ENCODE data around the gene RAB5IF. TPM values are rescaled to one million over a fixed set of nuclear protein-coding genes. Genes with fewer than 3 reads are reported as not detected.
A peak's percentile ranks its signal among the peaks of the same experiment; 100 is the strongest.

RAB5IF gene
- total and polyA plus RNA-seq, 5 donors, result 60.2 to 74.3 (median 64.2) TPM

DNA sequence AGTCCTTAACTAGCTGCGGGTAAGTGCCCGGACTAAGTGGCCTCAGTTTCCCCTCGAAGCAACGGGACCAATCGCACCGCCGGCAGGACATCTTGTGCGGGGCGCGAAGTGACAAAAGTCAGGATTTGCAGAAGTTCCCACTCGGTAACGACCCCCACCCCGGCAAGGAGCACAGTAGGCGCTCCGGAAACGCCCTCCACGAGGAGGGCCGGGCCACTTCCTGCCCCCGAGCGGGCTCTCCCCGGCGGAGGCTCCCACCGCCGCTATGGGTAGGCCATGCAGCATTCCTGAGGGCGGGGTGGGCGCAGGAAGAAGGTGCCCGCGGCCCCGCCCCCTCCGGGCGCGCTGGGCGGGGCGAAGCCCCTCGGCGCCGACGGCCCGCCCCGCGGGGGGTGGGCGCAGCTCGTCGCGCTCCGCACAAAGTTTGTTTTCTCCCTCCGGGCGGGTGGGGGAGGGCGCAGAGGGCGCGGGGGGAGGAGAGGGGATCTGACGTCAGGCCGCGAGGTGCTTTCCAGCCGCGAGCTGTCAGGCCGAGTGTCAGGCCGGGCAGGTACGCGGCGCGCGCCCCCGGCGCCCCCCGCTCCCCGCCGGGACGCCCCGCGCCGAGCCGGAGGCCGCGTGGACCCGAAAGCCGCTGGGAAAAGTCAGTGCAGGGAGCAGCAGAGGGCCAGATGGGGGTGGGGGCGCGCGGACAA lies 32.3 kb upstream of the RAB5IF start, which contains the start of gene TGIF2:
Gene TGIF2, plus strand, starts transcription at position 495 of the 695 bp plus-strand sequence. CDS start 5,178 bp downstream, outside the sequence.
- intact Hi-C loops (cut with DNase I), result no loop called here
- Histone ChIP-seq H3K27ac (ENCODE audit: low read length) (peak within 1 kb of the TSS; percentile 92), H3K27me3 (ENCODE audit: control insufficient read depth, insufficient read depth) (no peaks in the 10 kb centered on the region), H3K4me3 (ENCODE audit: low read length) (peak within 1 kb of the TSS; percentile 98), H3K9me3 (ENCODE audit: control insufficient read depth, low read length) (no peaks in the 10 kb centered on the region), H3K4me1 (ENCODE audit: control insufficient read depth, insufficient read depth, low read length) (peaks cover 3% of the 10 kb centered on the region)
- ATAC-seq (peak; percentile 88 to 92), DNase-seq (peak; percentile 86 to 94 (median 93))
- 1% methylated on average over 80 of the region's 80 CpGs for WGBS

DNA sequence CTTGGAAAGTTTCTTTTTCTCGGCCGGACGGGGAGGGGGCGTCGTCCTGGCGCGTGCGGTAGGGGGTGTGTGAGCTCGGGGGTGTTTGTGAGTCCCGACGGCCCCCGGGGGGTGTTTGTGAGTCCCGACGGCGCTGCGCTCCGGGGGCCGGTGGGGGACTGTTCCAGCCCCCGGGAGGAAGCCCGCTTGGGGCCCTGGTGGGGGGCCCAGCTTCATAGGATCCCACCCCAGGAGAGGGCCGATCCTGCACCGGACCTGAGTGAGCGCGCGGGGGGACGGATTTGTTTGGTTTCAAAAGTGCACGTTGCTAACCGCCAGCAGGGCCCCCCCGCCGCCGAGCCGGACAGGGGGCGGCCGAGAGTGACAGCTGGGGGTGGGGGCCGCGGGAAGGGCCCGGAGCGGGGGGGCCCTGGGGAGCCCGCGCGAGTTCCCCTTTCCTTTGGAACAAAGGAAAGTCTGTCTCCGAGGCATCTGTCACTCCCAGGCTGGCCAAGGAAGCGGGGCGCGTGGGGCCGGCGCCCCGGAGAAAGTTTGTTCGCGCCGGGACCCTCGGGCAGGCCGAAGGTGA lies 31.7 kb upstream of the RAB5IF start:
- H3K9me3 ChIP-seq (ENCODE audit: control insufficient read depth, low read length), result no peaks in the 10 kb centered on the region
- peak overlapping the region; percentile 98 for H3K4me3 ChIP-seq (ENCODE audit: low read length)
- H3K4me1 ChIP-seq (ENCODE audit: control insufficient read depth, insufficient read depth, low read length), result peaks cover 3% of the 10 kb centered on the region
- H3K27me3 ChIP-seq (ENCODE audit: control insufficient read depth, insufficient read depth), result no peaks in the 10 kb centered on the region
- peak overlapping the region; percentile 86 for H3K27ac ChIP-seq (ENCODE audit: low read length)
- intact Hi-C loops (cut with DNase I), result no loop called here
- DNase-seq, result peak; percentile 41 to 77 (median 75)
- WGBS, result under 1% methylated on average over 53 of the region's 53 CpGs
- ATAC-seq, result peak; percentile 12 to 33

DNA sequence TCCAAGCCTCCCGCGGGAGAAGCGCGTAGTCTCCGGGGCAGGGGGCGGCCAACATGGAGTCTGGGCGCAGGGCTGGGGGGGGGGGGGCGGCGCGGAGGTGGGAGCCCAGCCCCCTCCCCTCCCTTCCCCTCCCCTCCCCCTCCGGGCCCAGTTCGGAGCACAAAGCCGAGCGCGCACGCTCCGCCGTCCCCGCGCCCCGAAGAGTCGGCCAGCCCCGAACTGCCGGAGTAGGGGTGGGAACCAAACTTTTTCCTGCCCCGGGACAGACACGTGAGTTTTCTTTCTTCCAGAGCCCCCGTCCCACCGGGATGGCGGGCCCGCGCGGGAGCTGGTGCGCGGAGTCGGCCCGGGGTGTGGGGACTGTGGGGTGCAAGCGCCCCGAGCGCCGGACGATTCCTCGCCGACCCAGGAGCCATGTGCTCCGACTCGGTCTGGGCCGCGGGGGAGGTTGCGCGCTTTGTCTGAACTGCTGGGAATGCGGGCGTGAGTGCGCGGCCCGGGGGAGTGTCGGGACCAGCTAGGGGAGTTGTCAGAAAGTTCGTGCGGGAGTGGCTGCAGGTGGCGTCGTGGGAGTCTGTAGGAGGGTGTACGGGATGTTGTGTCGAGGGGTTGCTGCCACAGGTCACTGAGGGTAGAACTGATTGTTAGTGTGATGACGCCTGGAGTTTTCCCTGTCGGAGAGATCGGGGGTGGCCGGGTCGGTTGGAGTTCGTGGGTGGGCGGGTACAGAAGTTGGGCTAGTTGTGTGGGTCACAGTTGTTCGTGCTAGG lies 31.0 kb upstream of the RAB5IF start:
- Histone ChIP-seq H3K4me3 (ENCODE audit: low read length) (peak overlapping the region; percentile 98), H3K4me1 (ENCODE audit: control insufficient read depth, insufficient read depth, low read length) (peaks cover 3% of the 10 kb centered on the region), H3K27me3 (ENCODE audit: control insufficient read depth, insufficient read depth) (no peaks in the 10 kb centered on the region), H3K9me3 (ENCODE audit: control insufficient read depth, low read length) (no peaks in the 10 kb centered on the region), H3K27ac (ENCODE audit: low read length) (peak overlapping the region; percentile 28)
- DNase-seq (peak; percentile 48 to 80 (median 77)), ATAC-seq (peak; percentile 40 to 56)
- intact Hi-C loops (cut with DNase I), result no loop called here
- under 1% methylated on average over 63 of the region's 69 CpGs for WGBS

DNA sequence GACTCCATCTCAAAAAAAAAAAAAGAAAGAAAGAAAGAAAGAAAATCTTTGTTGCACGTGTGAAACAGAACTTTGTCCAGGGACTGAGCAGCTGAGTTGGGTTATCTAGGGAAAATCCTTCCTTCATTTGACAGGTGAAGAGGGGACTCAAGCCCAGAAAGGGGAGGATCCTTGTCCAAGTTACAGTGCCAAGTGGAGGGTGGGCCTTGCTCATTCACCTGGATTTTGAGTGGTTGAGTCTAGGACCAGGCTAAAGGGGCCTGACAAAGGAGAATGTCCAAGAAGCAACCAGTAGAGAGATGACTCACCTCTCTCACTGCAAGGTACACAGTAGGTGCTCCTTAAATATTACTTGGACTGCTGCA lies 29.5 kb upstream of the RAB5IF start:
- intact Hi-C loops (cut with DNase I), result no loop called here
- no peak for DNase-seq
- Histone ChIP-seq H3K27ac (ENCODE audit: low read length) (no peak overlapping the region), H3K4me1 (ENCODE audit: control insufficient read depth, insufficient read depth, low read length) (peaks cover 3% of the 10 kb centered on the region), H3K9me3 (ENCODE audit: control insufficient read depth, low read length) (no peaks in the 10 kb centered on the region), H3K4me3 (ENCODE audit: low read length) (no peak overlapping the region), H3K27me3 (ENCODE audit: control insufficient read depth, insufficient read depth) (no peaks in the 10 kb centered on the region)
- ATAC-seq, result no peak
- WGBS, result 50% methylated on average over 1 of the region's 1 CpG

DNA sequence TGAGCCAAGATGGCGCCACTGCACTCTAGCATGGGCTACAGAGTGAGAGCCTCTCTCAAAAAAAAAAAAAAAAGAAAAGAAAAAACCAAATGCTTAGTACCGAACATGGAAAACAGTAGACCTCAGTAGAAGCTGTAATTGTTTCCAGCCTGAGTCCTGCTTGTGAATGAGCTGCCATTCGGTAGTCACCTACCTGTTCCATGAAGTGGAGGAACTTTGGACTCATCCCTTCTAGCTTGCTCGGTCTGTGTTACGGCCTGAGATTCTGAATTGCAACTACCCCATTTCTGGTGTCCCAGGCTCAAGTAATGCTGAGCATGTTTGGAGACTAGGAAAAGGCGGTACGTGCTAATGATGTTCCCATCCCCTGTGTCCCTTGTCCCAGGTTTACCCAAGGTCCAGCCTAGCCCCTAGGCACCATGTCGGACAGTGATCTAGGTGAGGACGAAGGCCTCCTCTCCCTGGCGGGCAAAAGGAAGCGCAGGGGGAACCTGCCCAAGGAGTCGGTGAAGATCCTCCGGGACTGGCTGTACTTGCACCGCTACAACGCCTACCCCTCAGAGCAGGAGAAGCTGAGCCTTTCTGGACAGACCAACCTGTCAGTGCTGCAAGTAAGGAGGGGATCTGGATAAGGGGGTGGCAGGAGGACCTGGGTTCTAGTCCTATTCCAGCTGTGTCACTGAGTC lies 27.1 kb upstream of the RAB5IF start:
- H3K4me1 ChIP-seq (ENCODE audit: control insufficient read depth, insufficient read depth, low read length), result peaks cover 3% of the 10 kb centered on the region
- DNase-seq (no peak), ATAC-seq (no peak)
- no peaks in the 10 kb centered on the region for H3K27me3 ChIP-seq (ENCODE audit: control insufficient read depth, insufficient read depth)
- 97% methylated on average over 15 of the region's 15 CpGs for WGBS
- H3K4me3 ChIP-seq (ENCODE audit: low read length), result no peak overlapping the region
- H3K27ac ChIP-seq (ENCODE audit: low read length), result no peak overlapping the region
- intact Hi-C loops (cut with DNase I), result no loop called here
- H3K9me3 ChIP-seq (ENCODE audit: control insufficient read depth, low read length), result no peaks in the 10 kb centered on the region

DNA sequence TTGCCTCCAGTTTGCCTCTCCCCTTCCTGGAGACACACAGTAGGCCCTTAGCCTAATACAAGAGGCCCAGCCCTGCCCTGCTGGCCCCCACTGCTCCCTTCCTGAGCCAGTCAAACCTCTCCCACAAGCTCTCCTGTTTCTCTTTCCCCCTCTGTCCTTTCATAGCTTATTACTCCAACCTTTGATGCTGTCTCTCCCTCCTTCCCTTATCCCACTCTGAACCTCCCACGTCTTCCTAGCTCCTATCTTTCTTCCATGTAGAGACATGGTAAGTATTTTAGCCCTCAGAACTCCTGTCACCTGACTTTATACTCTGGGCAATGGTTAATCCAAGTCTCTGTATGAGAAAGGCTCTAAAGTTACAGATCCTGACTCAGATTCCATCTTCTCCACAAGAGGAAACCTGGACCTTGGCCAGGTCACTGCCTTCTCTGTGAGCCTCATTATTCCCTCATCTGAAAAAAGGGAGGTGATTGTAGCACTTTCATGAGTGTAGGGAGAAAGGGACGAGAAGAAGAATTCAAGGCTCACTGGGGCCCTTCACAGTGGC lies 25.5 kb upstream of the RAB5IF start:
- WGBS, result 81% methylated on average over 2 of the region's 2 CpGs
- Histone ChIP-seq H3K9me3 (ENCODE audit: control insufficient read depth, low read length) (no peaks in the 10 kb centered on the region), H3K4me1 (ENCODE audit: control insufficient read depth, insufficient read depth, low read length) (peaks cover 3% of the 10 kb centered on the region), H3K27me3 (ENCODE audit: control insufficient read depth, insufficient read depth) (no peaks in the 10 kb centered on the region), H3K4me3 (ENCODE audit: low read length) (no peak overlapping the region), H3K27ac (ENCODE audit: low read length) (no peak overlapping the region)
- ATAC-seq (no peak), DNase-seq (no peak)
- intact Hi-C loops (cut with DNase I), result no loop called here

DNA sequence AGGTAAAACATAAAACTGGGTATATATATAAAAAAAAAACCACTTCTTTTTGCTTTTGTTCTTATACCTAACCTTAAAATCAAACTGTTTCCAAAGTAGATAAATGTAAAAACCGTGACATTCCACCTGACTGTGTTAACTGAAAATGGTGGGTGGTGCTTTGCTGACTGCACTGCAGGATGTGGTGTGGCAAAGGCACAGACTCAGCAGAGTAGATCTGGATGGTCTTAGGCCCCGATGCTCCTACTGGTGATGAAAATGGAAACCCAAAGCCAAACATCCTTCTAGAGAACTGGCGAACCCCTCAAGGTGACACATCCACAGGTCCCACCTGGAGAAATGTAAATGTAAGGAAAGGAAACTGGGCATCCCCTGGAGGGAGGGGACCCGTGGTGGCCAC lies 23.3 kb upstream of the RAB5IF start:
- Histone ChIP-seq H3K27me3 (ENCODE audit: control insufficient read depth, insufficient read depth) (no peaks in the 10 kb centered on the region), H3K4me3 (ENCODE audit: low read length) (no peak overlapping the region), H3K9me3 (ENCODE audit: control insufficient read depth, low read length) (no peaks in the 10 kb centered on the region), H3K27ac (ENCODE audit: low read length) (no peak overlapping the region), H3K4me1 (ENCODE audit: control insufficient read depth, insufficient read depth, low read length) (no peaks in the 10 kb centered on the region)
- intact Hi-C loops (cut with DNase I), result no loop called here
- ATAC-seq (no peak), DNase-seq (no peak)
- 84% methylated on average over 4 of the region's 4 CpGs for WGBS

DNA sequence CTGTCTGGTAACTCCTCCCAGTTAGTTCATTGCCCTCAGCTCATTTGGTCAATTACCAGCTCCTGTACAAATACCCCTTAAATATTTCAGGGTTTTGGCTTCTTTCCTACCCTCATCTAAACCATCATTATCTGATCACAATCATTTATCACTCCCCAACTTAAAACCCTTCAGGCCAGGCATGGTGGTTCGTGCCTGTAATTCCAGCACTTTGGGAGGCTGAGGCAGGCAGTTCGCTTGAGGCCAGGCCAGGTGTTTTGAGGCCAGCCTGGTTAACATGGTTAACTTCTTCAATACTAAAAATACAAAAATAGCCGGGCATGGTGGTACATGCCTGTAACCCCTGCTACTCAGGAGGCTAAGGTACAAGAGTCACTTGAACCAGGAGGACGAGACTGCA lies 22.8 kb upstream of the RAB5IF start:
- Histone ChIP-seq H3K4me3 (ENCODE audit: low read length) (no peak overlapping the region), H3K27me3 (ENCODE audit: control insufficient read depth, insufficient read depth) (no peaks in the 10 kb centered on the region), H3K4me1 (ENCODE audit: control insufficient read depth, insufficient read depth, low read length) (no peaks in the 10 kb centered on the region), H3K27ac (ENCODE audit: low read length) (no peak overlapping the region), H3K9me3 (ENCODE audit: control insufficient read depth, low read length) (no peaks in the 10 kb centered on the region)
- no peak for DNase-seq
- no peak for ATAC-seq
- intact Hi-C loops (cut with DNase I), result no loop called here
- 91% methylated on average over 4 of the region's 4 CpGs for whole genome bisulfite sequencing

DNA sequence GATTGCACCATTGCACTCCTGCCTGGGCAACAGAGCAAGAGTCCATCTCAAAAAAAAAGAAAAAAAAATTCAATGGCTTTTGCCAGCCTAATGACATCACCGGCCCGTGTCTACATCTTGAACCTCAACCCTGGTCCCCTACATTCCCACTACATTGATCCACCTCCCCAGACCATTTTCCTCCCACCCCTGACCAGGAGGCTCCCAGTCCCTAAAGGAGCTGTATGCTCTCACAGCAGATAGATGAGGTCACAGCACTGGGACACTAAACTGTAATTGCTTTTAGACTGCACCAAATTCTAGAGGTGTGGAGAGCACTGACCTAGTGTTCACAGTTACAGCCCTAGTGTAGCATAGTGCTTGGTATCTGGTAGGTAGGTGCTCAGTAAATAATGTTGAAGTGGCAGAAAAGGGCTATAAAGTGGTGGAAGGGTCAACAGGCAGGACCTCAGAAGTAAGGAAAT lies 21.5 kb upstream of the RAB5IF start:
- intact Hi-C loops (cut with DNase I), result no loop called here
- WGBS, result 91% methylated on average over 2 of the region's 2 CpGs
- no peaks in the 10 kb centered on the region for H3K4me1 ChIP-seq (ENCODE audit: control insufficient read depth, insufficient read depth, low read length)
- DNase-seq (no peak), ATAC-seq (no peak)
- no peaks in the 10 kb centered on the region for H3K27me3 ChIP-seq (ENCODE audit: control insufficient read depth, insufficient read depth)
- H3K27ac ChIP-seq (ENCODE audit: low read length), result no peak overlapping the region
- H3K4me3 ChIP-seq (ENCODE audit: low read length), result no peak overlapping the region
- no peaks in the 10 kb centered on the region for H3K9me3 ChIP-seq (ENCODE audit: control insufficient read depth, low read length)

DNA sequence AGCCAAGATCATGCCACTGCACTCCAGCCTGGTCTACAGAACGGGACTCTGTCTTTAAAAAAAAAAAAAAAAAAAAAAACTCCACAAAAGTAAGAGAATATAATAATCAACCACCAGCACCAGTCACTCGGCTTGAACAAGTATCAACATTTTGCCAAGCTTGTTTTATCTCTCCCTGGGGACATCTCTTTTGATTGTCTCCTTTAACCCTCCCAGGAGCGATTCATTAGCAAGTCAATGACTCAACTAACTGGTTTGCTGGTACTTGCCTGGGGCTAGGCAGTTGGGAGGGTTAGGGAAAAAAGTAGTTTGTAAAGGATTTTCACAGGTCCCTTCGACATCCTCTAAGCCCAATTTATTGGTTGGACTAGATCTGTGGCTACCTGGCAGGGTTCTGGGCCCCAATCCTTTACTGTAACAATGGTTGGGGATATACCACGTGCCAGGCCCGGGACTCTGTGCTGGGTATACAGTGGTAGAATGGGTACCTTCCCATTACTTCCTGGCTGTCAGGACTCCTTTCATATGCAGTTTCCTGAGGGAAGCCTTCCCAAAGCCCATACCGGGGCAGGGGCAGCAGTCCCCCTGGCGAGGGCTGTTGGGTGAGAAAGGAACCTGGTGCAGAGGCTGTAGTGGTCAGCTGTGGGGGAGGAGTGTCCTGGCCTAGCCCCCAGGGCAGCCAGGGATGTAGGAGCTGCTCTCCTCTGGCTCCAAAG lies 20.0 kb upstream of the RAB5IF start:
- Histone ChIP-seq H3K4me3 (ENCODE audit: low read length) (no peak overlapping the region), H3K4me1 (ENCODE audit: control insufficient read depth, insufficient read depth, low read length) (no peaks in the 10 kb centered on the region), H3K27ac (ENCODE audit: low read length) (no peak overlapping the region), H3K27me3 (ENCODE audit: control insufficient read depth, insufficient read depth) (no peaks in the 10 kb centered on the region), H3K9me3 (ENCODE audit: control insufficient read depth, low read length) (no peaks in the 10 kb centered on the region)
- ATAC-seq (no peak), DNase-seq (no peak)
- intact Hi-C loops (cut with DNase I), result no loop called here
- WGBS, result 66% methylated on average over 8 of the region's 8 CpGs
